HEK293T (cell line): ENCODE results near the gene ZNF30.

ENCODE experiments used
- ARNT ChIP-seq: fragments of 450-650 bp; IDR thresholded peaks from 2 replicates; pipeline ENCODE4 v1.6.1; 2017; ENCODE audit warnings: mild to moderate bottlenecking
- BHLHE40 ChIP-seq: fragments of 450-650 bp; IDR thresholded peaks from 2 replicates; pipeline ENCODE4 v1.6.1; 2016; ENCODE audit warnings: mild to moderate bottlenecking, moderate library complexity, borderline replicate concordance
- CTBP1 ChIP-seq: fragments of 450-650 bp; IDR thresholded peaks from 2 replicates; pipeline ENCODE4 v1.6.1; 2016; ENCODE audit warnings: borderline replicate concordance
- ELF4 ChIP-seq: fragments of 450-650 bp; IDR thresholded peaks from 2 replicates; pipeline ENCODE4 v1.6.1; 2017; ENCODE audit warnings: antibody characterized with exemption
- FOXA1 ChIP-seq: fragments of 450-650 bp; IDR thresholded peaks from 2 replicates; pipeline ENCODE4 v1.6.1; 2016; ENCODE audit warnings: mild to moderate bottlenecking
- FOXK2 ChIP-seq: fragments of 450-650 bp; IDR thresholded peaks from 2 replicates; pipeline ENCODE4 v1.6.1; 2016; ENCODE audit warnings: mild to moderate bottlenecking
- FOXM1 ChIP-seq: fragments of 450-650 bp; IDR thresholded peaks from 2 replicates; pipeline ENCODE4 v1.6.1; 2017; ENCODE audit warnings: mild to moderate bottlenecking, borderline replicate concordance
- HDGF ChIP-seq: fragments of 450-650 bp; IDR thresholded peaks from 2 replicates; pipeline ENCODE4 v1.6.1; 2017; ENCODE audit warnings: antibody characterized with exemption, borderline replicate concordance
- L3MBTL2 ChIP-seq: fragments of 450-650 bp; conservative IDR thresholded peaks from 2 replicates; pipeline ENCODE4 v1.6.1; 2016; ENCODE audit warnings: mild to moderate bottlenecking
- NFRKB ChIP-seq: fragments of 450-650 bp; IDR thresholded peaks from 2 replicates; pipeline ENCODE4 v1.6.1; 2016; ENCODE audit warnings: mild to moderate bottlenecking, moderate library complexity
- SP1 ChIP-seq: fragments of 450-650 bp; IDR thresholded peaks from 2 replicates; pipeline ENCODE4 v1.6.1; 2017
- SUZ12 ChIP-seq: fragments of 450-650 bp; IDR thresholded peaks from 2 replicates; pipeline ENCODE4 v1.6.1; 2016; ENCODE audit warnings: mild to moderate bottlenecking
- TARDBP ChIP-seq: fragments of 450-650 bp; IDR thresholded peaks from 2 replicates; pipeline ENCODE4 v1.6.1; 2016
- ZNF384 ChIP-seq: fragments of 450-650 bp; IDR thresholded peaks from 2 replicates; pipeline ENCODE4 v1.6.1; 2016

GRCh38 chr19:34972163-34972705, 45.5 kb downstream of the ZNF30 start:
- TF ChIP-seq FOXK2 = no peak
- no peak for TF ChIP-seq SUZ12
- no peak for TF ChIP-seq SP1
- no peak for TF ChIP-seq ELF4
- no peak for TF ChIP-seq ZNF384
- no peak for TF ChIP-seq TARDBP
- TF ChIP-seq L3MBTL2 = no peak
- TF ChIP-seq FOXM1 = no peak
- TF ChIP-seq BHLHE40 = no peak
- no peak for TF ChIP-seq HDGF
- no peak for TF ChIP-seq NFRKB
- TF ChIP-seq FOXA1 = no peak
- no peak for TF ChIP-seq ARNT
- TF ChIP-seq CTBP1 = no peak
